ENCODE results near the gene PLCG2.

GRCh38 chr16:81734632-81735434, 44.3 kb upstream of the PLCG2 start:
- TF ChIP-seq CHD4 (IDR thresholded peaks at IDR 0.05; ENCODE audit: borderline replicate concordance), result no peak
- TF ChIP-seq MAX (IDR thresholded peaks at IDR 0.05), result no peak
- TF ChIP-seq CTCF (IDR thresholded peaks at IDR 0.05), result no peak
- no peak for TF ChIP-seq HMGXB4 (CRISPR knock-in tag; IDR thresholded peaks at IDR 0.05; ENCODE audit: borderline replicate concordance)
- TF ChIP-seq KDM1A (IDR thresholded peaks at IDR 0.05; ENCODE audit: low read depth), result no peak
- no peak for TF ChIP-seq ESRRA (IDR thresholded peaks at IDR 0.05; ENCODE audit: borderline replicate concordance, low read length)
- TF ChIP-seq POLR2A (IDR thresholded peaks at IDR 0.05; ENCODE audit: low read length), result no peak
- no peak for TF ChIP-seq E2F6 (IDR thresholded peaks at IDR 0.05; ENCODE audit: borderline replicate concordance, low read depth)
- no peak for TF ChIP-seq EHMT2 (IDR thresholded peaks at IDR 0.05; ENCODE audit: low read depth)
- TF ChIP-seq EP300 (IDR thresholded peaks at IDR 0.05), result no peak
- no peak for TF ChIP-seq MAFK (IDR thresholded peaks at IDR 0.05; ENCODE audit: partially characterized antibody)
- TF ChIP-seq RFX5 (IDR thresholded peaks at IDR 0.05), result no peak
